Measurements from ENCODE around the gene KCNQ5.

Gene KCNQ5

DNA sequence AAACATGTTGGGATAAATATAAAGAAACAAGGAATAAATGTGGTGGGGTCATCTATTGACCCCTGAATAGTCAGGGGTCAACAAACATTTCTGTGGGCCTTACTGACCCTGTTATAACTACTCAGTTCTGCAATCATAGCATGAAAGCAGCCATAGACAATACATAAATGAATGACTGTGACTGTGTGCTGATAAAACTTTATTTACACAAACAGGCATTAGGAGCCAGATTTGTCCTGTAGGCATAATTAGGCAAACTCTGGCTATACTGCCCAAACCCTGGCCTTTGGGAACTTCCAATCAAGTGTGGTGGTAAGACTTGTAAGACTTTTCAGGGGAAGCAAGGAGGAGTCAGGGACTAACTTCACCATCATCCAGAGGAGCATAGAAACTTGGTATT, 380.7 kb downstream of the KCNQ5 start:
- H3K4me2 ChIP-seq = no peak overlapping the region
- peaks cover 15% of the 10 kb centered on the region for H3K9me3 ChIP-seq
- no peaks in the 10 kb centered on the region for H3K4me1 ChIP-seq
- TF ChIP-seq Cebpa-rat (IDR thresholded peaks at IDR 0.05) = no peak
- H4K20me1 ChIP-seq = 0 out of 2 replicates have a peak, but pooled peaks cover 6% of the 10 kb centered on the region
- H3K27me3 ChIP-seq = no peaks in the 10 kb centered on the region
- no peak overlapping the region for H3K9ac ChIP-seq
- peaks cover 22% of the 10 kb centered on the region for H3K36me3 ChIP-seq
- H3K4me3 ChIP-seq = no peak overlapping the region
- H3K27ac ChIP-seq = no peak overlapping the region

- TF ChIP-seq Cebpa-rat (IDR thresholded peaks at IDR 0.05) = no peak
- Histone ChIP-seq H3K9ac (no peak overlapping the region), H3K4me1 (no peaks in the 10 kb centered on the region), H4K20me1 (no peaks in the 10 kb centered on the region), H3K27ac (no peak overlapping the region), H3K9me3 (peaks cover 19% of the 10 kb centered on the region), H3K27me3 (no peaks in the 10 kb centered on the region), H3K4me3 (no peak overlapping the region), H3K36me3 (peaks cover 29% of the 10 kb centered on the region), H3K4me2 (no peak overlapping the region)
These were observed 381.4 kb downstream of the KCNQ5 start for GRCh38 chr6:73003302-73003701.

- no peak for TF ChIP-seq Cebpa-rat (IDR thresholded peaks at IDR 0.05)
- Histone ChIP-seq H4K20me1 (no peaks in the 10 kb centered on the region), H3K4me1 (no peaks in the 10 kb centered on the region), H3K9ac (no peak overlapping the region), H3K4me3 (no peak overlapping the region), H3K27ac (no peak overlapping the region), H3K9me3 (peaks cover 23% of the 10 kb centered on the region), H3K27me3 (no peaks in the 10 kb centered on the region), H3K4me2 (no peak overlapping the region), H3K36me3 (peaks cover 38% of the 10 kb centered on the region)
These were observed 382.4 kb downstream of the KCNQ5 start for GRCh38 chr6:73004231-73004630.

DNA sequence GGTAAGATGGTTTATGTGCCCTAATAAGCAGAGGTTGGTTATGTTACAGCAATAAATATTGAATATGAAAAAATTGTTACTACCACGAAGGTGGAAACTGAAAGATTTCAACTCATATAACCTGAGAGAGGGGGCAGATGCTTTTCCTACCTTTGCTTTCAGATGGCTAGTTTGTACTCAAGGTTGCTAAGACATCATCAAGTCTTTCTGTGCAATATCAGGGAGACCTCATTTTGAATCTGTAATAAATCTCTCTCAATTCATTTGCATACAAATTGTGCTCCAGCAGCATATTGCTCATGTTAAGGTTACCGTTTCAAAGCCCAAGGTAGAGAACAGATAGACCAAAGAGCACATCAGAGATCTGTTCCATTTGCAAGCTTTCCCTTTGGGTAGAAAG, 383.0 kb downstream of the KCNQ5 start:
- TF ChIP-seq Cebpa-rat (IDR thresholded peaks at IDR 0.05) = no peak
- Histone ChIP-seq H3K9me3 (peaks cover 23% of the 10 kb centered on the region), H3K27ac (no peak overlapping the region), H3K36me3 (peaks cover 39% of the 10 kb centered on the region), H3K4me1 (no peaks in the 10 kb centered on the region), H3K4me2 (no peak overlapping the region), H4K20me1 (no peaks in the 10 kb centered on the region), H3K4me3 (no peak overlapping the region), H3K27me3 (no peaks in the 10 kb centered on the region), H3K9ac (no peak overlapping the region)

DNA sequence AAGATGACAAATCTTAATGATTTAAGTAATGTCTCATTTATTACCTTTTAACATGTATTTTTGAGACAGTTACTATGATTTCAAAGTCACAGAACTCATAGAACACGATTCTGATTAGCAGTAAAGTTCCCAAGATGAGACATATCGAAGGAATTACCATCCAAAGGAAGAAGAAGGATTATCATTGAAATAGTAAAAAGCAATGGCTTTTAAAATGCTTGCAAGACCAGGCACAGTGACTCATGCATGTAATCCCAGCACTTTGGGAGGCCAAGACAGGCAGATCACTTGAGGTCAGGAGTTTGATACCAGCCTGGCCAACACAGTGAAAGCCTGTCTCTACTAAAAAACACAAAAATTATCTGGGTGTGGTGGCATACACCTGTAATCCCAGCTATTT, 384.3 kb downstream of the KCNQ5 start:
- H3K36me3 ChIP-seq = peaks cover 42% of the 10 kb centered on the region
- H3K4me3 ChIP-seq = no peak overlapping the region
- no peaks in the 10 kb centered on the region for H3K4me1 ChIP-seq
- no peak for TF ChIP-seq Cebpa-rat (IDR thresholded peaks at IDR 0.05)
- peaks cover 23% of the 10 kb centered on the region for H3K9me3 ChIP-seq
- H3K27me3 ChIP-seq = no peaks in the 10 kb centered on the region
- no peak overlapping the region for H3K4me2 ChIP-seq
- H3K27ac ChIP-seq = no peak overlapping the region
- no peaks in the 10 kb centered on the region for H4K20me1 ChIP-seq
- H3K9ac ChIP-seq = no peak overlapping the region

GRCh38 chr6:73011945-73012344, 390.1 kb downstream of the KCNQ5 start:
- Histone ChIP-seq H3K4me1 (no peaks in the 10 kb centered on the region), H3K9ac (no peak overlapping the region), H4K20me1 (no peaks in the 10 kb centered on the region), H3K36me3 (peaks cover 36% of the 10 kb centered on the region), H3K9me3 (peaks cover 14% of the 10 kb centered on the region), H3K27me3 (no peaks in the 10 kb centered on the region), H3K27ac (no peak overlapping the region), H3K4me3 (no peak overlapping the region), H3K4me2 (no peak overlapping the region)
- no peak for TF ChIP-seq Cebpa-rat (IDR thresholded peaks at IDR 0.05)

GRCh38 chr6:73017476-73017875, 395.6 kb downstream of the KCNQ5 start:
- no peaks in the 10 kb centered on the region for H4K20me1 ChIP-seq
- H3K9ac ChIP-seq = no peak overlapping the region
- no peaks in the 10 kb centered on the region for H3K36me3 ChIP-seq
- no peak for TF ChIP-seq Cebpa-rat (IDR thresholded peaks at IDR 0.05)
- no peak overlapping the region for H3K27ac ChIP-seq
- no peak overlapping the region for H3K4me2 ChIP-seq
- H3K9me3 ChIP-seq = no peaks in the 10 kb centered on the region
- no peak overlapping the region for H3K4me3 ChIP-seq
- H3K27me3 ChIP-seq = no peaks in the 10 kb centered on the region
- H3K4me1 ChIP-seq = no peaks in the 10 kb centered on the region

DNA sequence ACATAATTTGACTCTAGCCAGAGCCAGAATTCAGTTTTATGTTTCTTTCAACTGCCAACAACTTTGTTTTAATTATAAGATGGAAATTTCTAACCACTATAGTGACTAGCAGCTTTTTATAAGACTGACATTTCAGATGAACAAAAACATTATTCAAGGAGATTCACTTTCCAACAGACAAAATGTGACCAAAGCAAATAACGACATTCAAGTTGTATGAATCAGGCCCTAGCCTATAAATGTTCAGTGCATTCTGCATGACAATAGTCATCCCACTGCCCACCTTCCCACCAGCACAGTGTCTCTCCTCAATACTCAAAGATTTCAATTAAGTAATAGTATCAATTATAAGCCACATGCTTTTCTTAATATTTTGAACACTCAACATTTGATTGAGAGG, 402.7 kb downstream of the KCNQ5 start:
- Histone ChIP-seq H3K9me3 (no peaks in the 10 kb centered on the region), H3K4me2 (no peak overlapping the region), H4K20me1 (no peaks in the 10 kb centered on the region), H3K36me3 (no peaks in the 10 kb centered on the region), H3K9ac (no peak overlapping the region), H3K27me3 (no peaks in the 10 kb centered on the region), H3K4me3 (no peak overlapping the region), H3K27ac (no peak overlapping the region), H3K4me1 (no peaks in the 10 kb centered on the region)
- TF ChIP-seq Cebpa-rat (IDR thresholded peaks at IDR 0.05) = no peak

- Histone ChIP-seq H3K4me1 (no peaks in the 10 kb centered on the region), H3K4me3 (no peak overlapping the region), H3K4me2 (no peak overlapping the region), H3K27me3 (no peaks in the 10 kb centered on the region), H3K9ac (no peak overlapping the region), H3K36me3 (no peaks in the 10 kb centered on the region), H3K27ac (no peak overlapping the region), H3K9me3 (no peaks in the 10 kb centered on the region), H4K20me1 (no peaks in the 10 kb centered on the region)
- no peak for TF ChIP-seq Cebpa-rat (IDR thresholded peaks at IDR 0.05)
These were observed 405.8 kb downstream of the KCNQ5 start for GRCh38 chr6:73027691-73028090.

DNA sequence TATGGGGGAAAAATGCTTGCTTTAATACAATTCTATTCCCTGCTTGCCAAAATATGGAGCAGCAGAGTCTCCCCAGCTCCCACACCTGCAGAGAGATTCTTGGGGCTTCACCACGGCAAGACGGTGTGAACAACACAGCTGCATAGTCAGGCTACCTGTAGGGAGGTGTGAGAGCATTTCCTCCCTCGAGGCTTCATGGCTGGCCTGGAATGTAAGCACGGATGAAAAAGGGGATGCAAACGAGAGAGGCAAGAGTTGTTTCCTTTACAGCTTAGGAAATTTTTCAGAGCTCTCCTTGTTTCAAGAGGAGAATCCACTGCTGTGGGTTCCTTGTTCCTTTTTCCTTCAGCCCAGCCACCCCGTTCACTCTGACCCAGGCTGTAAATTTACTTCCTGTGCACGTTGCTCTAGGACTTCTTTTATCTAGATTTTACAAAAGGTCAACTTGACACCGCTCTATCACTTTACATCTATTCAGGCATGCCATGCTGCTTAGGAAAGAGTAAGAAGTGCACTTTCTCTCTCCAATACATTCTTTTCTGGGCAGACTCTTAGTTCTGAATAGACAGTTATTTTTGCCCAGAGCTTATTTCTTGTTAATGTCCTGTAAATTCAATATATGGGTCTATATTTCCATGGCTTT, 406.4 kb downstream of the KCNQ5 start:
- Histone ChIP-seq H3K4me3 (no peak overlapping the region), H3K27me3 (no peaks in the 10 kb centered on the region), H4K20me1 (no peaks in the 10 kb centered on the region), H3K36me3 (no peaks in the 10 kb centered on the region), H3K27ac (no peak overlapping the region), H3K9ac (no peak overlapping the region), H3K4me2 (no peak overlapping the region), H3K4me1 (no peaks in the 10 kb centered on the region), H3K9me3 (no peaks in the 10 kb centered on the region)
- no peak for TF ChIP-seq Cebpa-rat (IDR thresholded peaks at IDR 0.05)
